Measurements from ENCODE around the gene MYOD1. TPM values are rescaled to one million over a fixed set of nuclear protein-coding genes. Genes with fewer than 3 reads are reported as not detected.

The MYOD1 gene
- total RNA-seq, 1 donor from 2014 or later, result not detected

DNA sequence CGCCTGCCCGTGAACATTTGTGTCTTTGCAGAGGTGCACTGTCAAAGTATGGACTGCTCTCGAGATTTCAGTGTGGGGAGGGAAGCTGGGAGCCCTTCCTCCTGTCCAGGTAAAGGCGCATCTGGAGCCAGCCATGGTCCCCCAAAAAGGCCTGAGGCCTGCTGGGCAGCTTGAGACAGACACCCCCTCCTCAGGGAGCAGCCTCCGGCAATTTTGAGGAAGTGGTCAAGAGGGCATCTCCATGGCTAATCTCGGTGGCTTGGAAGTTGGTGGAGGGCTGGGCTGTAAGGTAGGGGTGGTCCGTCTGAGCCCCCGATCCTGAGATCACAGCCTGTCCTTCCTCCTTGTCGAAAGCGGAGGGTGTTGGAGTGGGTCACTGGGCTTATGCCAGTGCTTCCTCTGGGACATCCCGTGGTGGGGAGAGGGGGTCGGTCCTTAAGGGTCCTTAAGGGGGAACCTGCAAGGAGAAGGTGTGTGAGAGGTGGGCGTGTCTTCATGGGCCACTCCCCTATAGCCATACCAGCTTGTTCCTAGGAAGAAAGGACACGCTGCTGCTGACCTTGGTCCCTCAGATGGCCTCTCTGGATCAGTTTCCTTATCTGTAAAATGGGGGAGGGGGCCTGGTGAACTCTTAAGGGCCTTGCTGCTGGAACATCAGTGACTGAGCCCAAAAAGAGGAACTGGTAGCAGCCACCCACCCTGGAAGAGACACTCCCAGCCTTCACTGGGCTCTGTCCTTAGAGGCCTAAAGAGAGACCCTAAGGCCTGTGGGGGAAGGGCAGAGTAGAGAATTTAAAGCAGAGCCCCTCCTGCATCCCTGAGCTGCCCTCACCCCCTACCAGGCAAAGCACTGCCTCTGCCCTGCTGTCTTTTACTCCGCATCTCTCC is 17.8 kb downstream of the MYOD1 start:
- no peaks in the 10 kb centered on the region for H3K9me3 Mint-ChIP-seq
- H3K4me3 Mint-ChIP-seq, result peak overlapping the region; percentile 4

DNA sequence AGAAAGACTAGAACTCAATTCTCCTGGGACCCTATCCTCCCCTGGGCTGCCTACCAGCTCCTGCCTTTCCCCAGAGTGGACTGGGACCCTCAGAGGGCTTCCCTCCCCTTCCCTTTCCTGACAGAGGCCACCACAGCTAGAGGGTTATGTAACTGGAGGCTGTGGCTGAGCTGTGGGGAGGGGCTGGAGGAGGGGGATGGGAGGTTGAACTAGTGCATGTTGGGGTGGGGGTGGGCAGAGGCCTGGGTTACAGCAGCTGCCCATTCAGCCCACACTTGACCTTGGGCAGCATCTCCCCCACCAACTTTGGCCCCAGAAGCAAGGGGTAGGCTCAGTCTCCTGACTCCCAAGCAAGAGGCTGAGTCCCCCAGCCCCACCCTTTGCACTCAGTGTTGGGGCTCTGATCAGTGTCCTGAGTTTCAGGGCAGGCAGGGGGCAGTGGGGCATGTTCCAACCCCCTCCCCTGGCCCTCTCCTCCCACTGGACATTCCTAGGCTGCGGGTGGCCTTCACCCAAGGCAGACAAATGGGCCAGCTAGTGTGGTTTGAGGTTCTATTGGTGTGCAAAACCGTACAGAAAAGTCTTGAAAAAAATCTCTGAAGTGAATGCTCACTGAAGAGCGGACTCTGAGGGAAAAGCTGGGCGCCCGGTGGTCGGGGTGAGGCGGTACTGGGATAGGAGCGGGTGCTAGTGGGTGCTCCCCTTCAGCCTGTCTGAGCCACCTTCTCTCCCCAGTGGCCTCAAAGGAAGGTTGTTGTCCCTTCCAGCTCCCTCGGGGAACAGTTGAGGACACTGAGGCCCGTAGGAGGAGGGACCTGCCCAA is 19.0 kb downstream of the MYOD1 start:
- H3K4me3 Mint-ChIP-seq, result no peak overlapping the region
- TF ChIP-seq, protein P1, sequence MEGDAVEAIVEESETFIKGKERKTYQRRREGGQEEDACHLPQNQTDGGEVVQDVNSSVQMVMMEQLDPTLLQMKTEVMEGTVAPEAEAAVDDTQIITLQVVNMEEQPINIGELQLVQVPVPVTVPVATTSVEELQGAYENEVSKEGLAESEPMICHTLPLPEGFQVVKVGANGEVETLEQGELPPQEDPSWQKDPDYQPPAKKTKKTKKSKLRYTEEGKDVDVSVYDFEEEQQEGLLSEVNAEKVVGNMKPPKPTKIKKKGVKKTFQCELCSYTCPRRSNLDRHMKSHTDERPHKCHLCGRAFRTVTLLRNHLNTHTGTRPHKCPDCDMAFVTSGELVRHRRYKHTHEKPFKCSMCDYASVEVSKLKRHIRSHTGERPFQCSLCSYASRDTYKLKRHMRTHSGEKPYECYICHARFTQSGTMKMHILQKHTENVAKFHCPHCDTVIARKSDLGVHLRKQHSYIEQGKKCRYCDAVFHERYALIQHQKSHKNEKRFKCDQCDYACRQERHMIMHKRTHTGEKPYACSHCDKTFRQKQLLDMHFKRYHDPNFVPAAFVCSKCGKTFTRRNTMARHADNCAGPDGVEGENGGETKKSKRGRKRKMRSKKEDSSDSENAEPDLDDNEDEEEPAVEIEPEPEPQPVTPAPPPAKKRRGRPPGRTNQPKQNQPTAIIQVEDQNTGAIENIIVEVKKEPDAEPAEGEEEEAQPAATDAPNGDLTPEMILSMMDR (IDR thresholded peaks at IDR 0.05; ENCODE audit: unreplicated experiment), result no peak
- peaks cover 3% of the 10 kb centered on the region for H3K4me1 Mint-ChIP-seq
- H3K27me3 Mint-ChIP-seq (ENCODE audit: low read depth), result peaks cover 47% of the 10 kb centered on the region
- H3K9me3 Mint-ChIP-seq, result no peaks in the 10 kb centered on the region
- no peak overlapping the region for H3K27ac Mint-ChIP-seq
- no peak for DNase-seq (ENCODE audit: low spot score in 2 of 2, unreplicated experiment in 2 of 2)
- no peaks in the 10 kb centered on the region for H3K36me3 Mint-ChIP-seq

More for the DNA sequence above, 17.8 kb downstream of the MYOD1 start:
- no peak overlapping the region for H3K27ac Mint-ChIP-seq
- TF ChIP-seq, protein P1 (IDR thresholded peaks at IDR 0.05; ENCODE audit: unreplicated experiment), result no peak
- no peaks in the 10 kb centered on the region for H3K36me3 Mint-ChIP-seq
- H3K4me1 Mint-ChIP-seq, result peaks cover 3% of the 10 kb centered on the region
- peaks cover 55% of the 10 kb centered on the region for H3K27me3 Mint-ChIP-seq (ENCODE audit: low read depth)
- no peak for DNase-seq (ENCODE audit: low spot score in 2 of 2, unreplicated experiment in 2 of 2)

DNA sequence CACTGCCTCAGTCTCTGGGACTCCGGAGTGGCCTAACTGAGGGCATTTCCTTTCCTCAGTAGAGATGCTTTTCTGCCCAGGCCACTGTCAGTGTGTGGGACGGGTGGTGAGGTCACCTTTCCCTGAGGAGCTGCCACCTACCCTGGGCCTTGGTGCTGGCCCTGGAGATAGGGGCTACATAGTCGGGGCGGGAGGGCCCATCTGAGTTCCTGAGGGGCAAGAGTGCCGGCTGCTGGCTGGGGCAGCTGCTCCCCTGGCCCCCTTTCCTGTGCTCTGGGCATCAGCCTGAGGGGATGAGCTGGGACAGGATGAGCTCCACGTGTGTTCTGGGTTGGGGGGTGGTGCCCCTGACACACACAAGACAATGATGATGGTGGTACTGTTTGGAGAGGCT is 20.6 kb downstream of the MYOD1 start:
- no peak overlapping the region for H3K27ac Mint-ChIP-seq
- DNase-seq (ENCODE audit: low spot score in 2 of 2, unreplicated experiment in 2 of 2), result no peak

DNA sequence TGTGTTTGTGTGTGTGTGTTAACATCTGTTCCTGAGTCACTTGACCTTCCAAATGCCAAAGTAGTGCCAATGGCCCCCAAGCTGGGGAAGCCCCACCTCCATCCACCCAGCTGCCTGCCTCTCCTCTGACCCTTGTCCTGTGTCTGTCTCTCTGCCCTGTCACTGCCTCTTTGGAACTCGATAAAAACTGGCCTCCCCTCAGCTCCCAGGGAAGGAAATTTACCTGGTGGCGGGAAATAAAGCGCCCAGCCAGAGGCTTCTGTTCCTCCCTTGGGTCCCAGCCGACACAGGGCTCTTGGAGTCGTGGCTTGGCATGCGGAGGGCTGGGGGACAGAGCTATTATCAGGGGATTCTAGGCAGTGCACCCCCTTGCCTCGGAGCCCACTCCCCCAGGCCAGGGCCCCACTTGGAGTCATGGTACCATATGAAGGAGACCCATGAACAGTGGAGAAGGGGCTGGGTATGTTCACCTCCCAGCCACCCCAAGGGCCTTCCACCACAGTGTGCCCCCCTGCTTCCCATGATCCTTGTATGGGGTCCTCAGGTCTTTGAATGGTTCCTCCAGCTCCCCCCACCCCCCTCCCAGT is 21.4 kb downstream of the MYOD1 start:
- TF ChIP-seq, protein P1 (IDR thresholded peaks at IDR 0.05; ENCODE audit: unreplicated experiment), result no peak
- no peak for DNase-seq (ENCODE audit: low spot score in 2 of 2, unreplicated experiment in 2 of 2)
- Mint-ChIP-seq H3K27ac (no peak overlapping the region), H3K27me3 (ENCODE audit: low read depth) (peaks cover 44% of the 10 kb centered on the region), H3K9me3 (no peaks in the 10 kb centered on the region), H3K4me3 (no peak overlapping the region), H3K4me1 (no peaks in the 10 kb centered on the region), H3K36me3 (no peaks in the 10 kb centered on the region)

More for the DNA sequence above, 20.6 kb downstream of the MYOD1 start:
- H3K4me1 Mint-ChIP-seq, result no peaks in the 10 kb centered on the region
- no peaks in the 10 kb centered on the region for H3K36me3 Mint-ChIP-seq
- no peak overlapping the region for H3K4me3 Mint-ChIP-seq
- TF ChIP-seq, protein P1 (IDR thresholded peaks at IDR 0.05; ENCODE audit: unreplicated experiment), result no peak
- peaks cover 39% of the 10 kb centered on the region for H3K27me3 Mint-ChIP-seq (ENCODE audit: low read depth)
- H3K9me3 Mint-ChIP-seq, result no peaks in the 10 kb centered on the region

DNA sequence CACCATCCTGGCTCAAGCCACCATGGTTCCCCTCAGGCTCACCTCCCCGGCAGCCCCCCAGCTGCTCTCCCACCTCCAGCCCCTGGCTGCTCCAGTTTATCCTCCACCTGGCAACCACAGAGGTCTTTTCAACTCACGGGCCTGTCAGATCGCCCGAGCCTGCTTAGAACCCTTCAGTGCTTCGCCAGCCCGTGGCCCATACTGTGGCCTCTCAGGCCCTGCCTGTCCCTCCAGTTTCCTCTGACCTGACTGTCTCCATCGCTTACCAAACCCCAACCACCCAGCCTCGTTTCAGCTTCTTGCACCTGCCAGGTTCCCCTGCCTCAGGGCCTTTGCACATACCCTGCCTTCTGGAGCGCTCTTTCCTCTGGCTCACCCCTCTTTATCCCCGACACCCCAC is 22.1 kb downstream of the MYOD1 start:
- TF ChIP-seq, protein P1 (IDR thresholded peaks at IDR 0.05; ENCODE audit: unreplicated experiment), result no peak
- Mint-ChIP-seq H3K4me3 (no peak overlapping the region), H3K9me3 (no peaks in the 10 kb centered on the region), H3K4me1 (no peaks in the 10 kb centered on the region), H3K27ac (no peak overlapping the region), H3K36me3 (no peaks in the 10 kb centered on the region), H3K27me3 (ENCODE audit: low read depth) (peaks cover 45% of the 10 kb centered on the region)
- no peak for DNase-seq (ENCODE audit: low spot score in 2 of 2, unreplicated experiment in 2 of 2)
